Neural progenitor cell (in vitro differentiated cells): Measurements from ENCODE around the gene EFNA5.

Experiments used
- CTCF ChIP-seq: fragments of 200-600 bp; sonication (generic); IDR thresholded peaks from 2 replicates; pipeline ENCODE4 v1.5.1; 2017; ENCODE audit warnings: antibody characterized with exemption, mild to moderate bottlenecking
- EZH2 ChIP-seq: fragments of 200-600 bp; sonication (generic); IDR thresholded peaks from 2 replicates; pipeline ENCODE4 v1.6.1; 2017; ENCODE audit warnings: antibody characterized with exemption, mild to moderate bottlenecking, moderate library complexity

DNA sequence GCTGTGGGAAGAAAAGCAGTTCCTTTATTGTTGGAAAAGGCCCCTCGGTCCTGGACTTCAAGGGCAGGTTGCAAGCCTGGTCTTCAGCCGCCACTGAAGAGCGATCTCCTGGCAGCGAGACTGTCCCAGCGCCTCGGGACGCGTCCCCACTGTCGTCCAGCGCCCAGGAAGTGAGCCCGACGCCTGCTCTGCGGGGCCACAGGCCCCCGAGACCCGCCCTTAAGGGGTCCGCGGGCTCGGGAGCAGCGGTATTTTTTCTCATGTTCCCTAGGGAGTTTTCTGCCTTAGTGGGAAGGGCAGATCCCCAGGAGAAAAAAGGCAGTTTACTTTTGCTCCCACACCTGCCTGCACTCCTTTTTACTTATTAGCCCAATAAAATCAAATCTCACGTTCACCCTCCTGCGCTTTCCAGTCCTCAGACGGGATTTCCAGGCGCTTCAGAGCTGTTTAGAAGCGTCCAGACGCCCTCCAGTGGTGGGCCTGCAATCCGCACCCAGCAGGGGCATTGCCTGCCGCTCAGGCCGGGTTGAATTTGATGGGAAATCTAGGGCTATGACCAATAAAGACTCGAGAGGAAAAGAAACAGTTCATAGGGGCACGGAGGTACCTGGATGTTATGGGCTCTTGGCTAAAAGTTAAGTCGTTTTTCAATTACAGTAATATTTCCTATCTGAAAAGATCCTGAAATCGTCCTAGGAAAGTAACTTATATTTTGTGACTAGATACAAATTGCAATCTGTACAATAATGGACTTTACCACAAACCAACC, 2.8 kb upstream of the EFNA5 start:
- TF ChIP-seq CTCF, result peak; percentile 99
- TF ChIP-seq EZH2, result no peak
